NCI-H446 treated with DMSO at 0.1 percent for 48 hours (cell line): ENCODE results near the gene ARPIN.
"Not testable (repeated sequence)": the region's sequence is repeated elsewhere in the genome, so short reads cannot be mapped to it uniquely, and the experiment has no call there.

Source experiments
- DNase-seq: peaks from one replicate; lab custom pipeline; 2025; lab: John Stamatoyannopoulos, UW

The ARPIN gene

DNA sequence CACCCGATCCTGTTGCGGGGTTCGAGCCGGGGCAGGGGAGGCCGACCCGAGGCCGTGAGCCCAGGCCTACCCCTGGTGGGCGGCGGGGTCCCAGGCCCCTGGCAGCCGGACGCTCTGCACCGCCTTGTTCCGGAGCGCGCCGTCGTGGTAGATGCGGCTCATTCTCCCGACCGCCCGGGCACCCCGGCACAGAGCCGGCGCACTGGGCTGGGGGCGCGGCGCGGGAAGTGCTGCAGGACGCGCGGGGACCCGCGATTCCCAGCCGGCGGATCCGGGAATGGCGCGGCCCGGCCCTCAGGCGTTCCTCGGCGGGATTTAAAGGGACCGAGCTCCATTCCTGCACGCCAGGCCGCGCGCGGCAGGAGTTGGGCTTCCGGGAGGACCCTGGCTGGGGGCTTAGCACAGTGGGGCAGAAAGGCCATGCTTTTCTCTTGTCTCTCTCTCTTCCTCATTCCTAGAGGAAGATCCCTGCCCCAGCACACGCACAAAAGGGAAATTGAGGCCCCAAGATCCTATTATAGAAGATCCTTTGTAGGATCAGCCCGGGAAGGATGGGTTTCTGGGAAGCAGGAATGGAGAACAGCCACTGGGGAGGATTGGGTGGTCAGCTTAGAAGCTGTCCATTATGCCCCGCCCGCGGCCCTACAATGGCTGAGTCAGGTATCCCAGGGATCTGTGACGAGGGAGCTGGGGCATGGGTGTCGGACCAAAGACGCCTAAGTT, at the start of gene ARPIN:
Gene ARPIN, minus strand, starts transcription at position 279 of the 723 bp plus-strand sequence. Its CDS starts 117 bp downstream, at position 162.
- DNase-seq: no peak

DNA sequence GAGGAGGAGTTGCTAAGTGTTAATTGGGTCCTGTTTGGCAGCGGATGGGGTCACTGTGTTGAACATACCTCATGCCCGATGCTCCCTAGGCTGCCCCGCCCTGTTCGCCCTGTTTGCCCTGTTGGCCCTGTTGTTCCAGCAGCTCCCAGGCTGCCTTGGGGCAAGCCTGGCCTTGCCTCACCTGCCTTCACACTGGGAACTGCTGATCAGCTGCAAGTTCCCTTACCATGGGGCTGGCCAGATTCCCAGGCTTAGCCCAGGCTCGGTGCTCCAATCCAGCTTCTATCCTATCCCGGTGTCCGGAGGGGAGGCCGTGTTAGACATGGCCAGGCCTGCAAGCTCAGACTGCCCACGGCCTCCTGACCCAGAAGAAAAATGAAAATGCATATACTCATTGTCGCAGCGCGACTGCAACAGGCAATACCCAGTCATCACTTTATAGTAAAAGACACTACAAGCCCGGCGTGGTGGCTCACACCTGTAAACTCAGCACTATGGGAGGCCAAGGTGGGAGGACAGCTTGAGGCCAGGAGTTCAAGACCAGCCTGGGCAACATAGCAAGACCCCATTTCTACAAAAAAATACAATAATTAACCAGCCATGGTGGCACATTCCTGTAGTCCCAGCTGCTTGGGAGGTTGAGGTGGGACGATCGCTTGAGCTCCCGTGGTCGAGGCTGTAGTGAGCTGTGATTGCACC, 45.5 kb upstream of the ARPIN start:
- DNase-seq: no peak

DNA sequence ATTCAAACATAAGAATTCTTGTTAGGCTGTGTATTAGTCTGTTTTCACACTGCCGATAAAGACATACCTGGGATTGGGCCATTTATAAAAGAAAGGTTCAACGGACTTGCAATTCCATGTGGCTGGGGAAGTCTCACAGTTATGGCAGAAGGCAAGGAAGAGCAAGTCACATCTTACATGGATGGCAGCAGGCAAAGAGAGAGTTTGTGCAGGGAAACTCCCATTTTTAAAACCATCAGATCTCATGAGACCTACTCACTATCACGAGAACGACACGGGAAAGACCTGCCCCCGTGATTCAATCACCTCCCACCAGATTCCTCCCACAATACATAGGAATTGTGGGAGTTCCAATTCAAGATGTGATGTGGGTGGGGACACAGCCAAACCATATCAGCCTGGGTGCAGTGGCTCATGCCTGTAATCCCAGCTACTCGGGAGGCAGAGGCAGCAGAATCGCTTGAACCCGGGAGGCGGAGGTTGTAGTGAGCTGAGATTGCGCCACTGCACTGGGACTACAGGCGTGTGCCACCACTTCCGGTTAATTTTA, 42.8 kb upstream of the ARPIN start:
- DNase-seq: not testable (repeated sequence)

DNA sequence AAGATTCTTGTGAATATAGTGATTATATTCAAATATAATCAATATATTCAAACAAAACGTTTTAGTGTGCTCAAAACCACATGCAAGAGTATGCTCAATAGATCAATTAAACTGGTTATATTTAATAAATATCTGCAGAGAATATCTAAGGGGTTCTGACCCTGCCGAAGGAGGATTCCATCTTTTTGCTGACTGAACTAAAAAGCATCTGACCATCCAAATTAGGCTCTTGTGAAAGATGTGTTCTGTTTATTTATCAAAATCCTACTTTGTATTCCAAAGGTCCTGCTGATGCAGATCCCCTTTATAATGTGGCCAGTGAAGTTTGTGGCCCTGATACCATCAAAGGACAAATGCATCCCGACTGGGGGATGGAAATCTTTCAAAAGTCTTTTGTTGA, 41.8 kb upstream of the ARPIN start:
- DNase-seq: no peak

DNA sequence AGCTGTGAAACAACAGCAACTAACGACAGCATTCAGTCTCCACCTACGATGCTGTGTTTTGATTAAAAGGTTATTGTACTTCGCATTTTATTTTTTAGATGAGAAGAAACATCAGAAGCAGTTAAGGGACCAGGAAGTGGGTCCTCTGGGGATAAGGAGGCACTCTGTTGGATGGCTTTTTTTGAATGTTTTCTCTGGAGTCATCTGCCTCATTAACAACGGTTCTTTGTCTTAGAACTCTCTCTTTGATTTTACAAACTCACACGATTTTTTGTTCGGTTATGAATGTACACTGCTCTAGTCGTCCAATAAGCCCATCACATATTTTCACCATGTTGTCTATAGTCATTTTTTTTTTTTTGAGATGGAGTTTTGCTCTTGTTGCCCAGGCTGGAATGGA, 36.0 kb upstream of the ARPIN start:
- DNase-seq: no peak

DNA sequence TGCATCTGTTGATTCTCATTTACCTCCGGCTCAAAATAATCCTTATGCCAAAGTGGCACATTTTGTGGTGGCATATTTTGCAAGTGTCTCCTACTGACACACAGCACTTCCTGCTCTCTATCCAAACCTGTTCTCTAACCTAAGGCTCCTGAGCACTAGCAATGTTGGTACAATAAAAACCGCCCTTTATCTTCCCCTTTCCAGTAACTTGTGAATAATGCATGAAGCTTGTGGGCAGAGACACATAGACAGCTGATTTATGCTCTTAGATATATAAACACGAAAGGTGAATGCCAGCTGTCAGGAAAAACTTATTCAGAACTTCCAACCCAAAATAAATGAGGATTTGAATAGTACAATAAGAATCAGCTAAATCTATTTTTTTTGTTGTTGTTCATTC, 34.6 kb upstream of the ARPIN start:
- DNase-seq: no peak

DNA sequence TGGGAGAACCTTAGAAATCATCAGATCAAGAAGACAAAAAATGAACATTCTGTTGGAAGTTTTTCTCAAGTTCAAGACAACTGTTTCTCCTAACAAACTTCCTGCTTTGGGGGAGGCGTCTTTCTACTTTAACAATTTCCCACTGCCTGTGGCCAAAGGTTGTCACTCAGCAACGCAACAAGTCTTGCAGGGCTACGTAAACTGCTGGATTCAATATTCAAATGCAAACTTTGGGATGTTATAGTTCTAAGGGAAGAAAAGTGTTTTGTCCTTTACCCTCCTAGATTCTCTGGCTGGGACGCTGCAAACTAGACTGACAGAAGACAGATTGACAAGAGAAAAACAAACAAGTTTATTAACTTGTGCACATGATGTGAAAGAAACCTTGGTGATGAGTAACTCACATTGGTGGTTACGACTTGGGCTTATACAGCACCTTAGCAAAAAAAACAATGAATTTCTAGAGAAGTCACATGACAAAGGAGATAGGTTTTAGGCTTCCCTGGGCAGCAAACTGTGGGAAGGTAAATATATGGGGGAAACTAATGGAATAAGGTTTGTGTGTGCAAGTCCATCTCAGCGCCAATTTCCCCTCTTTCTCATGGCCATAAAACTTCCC, 34.0 kb upstream of the ARPIN start:
- DNase-seq: no peak

DNA sequence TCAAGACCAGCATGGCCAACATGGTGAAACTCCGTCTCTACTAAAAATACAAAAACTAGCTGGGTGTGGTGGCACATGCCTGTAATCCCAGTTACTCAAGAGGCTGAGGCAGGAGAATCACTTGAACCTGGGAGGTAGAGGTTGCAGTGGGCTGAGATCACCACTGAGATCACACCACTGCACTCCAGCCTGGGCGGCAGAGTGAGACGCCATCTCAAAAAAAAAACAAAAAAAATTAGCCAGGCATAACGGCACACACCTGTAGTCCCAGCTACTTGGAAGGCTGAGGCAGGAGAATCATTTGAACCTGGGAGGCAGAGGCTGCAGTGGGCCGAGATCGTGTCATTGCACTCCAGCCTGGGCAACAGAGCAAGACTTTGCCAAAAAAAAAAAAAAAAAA, 31.0 kb upstream of the ARPIN start:
- not testable (repeated sequence) for DNase-seq

DNA sequence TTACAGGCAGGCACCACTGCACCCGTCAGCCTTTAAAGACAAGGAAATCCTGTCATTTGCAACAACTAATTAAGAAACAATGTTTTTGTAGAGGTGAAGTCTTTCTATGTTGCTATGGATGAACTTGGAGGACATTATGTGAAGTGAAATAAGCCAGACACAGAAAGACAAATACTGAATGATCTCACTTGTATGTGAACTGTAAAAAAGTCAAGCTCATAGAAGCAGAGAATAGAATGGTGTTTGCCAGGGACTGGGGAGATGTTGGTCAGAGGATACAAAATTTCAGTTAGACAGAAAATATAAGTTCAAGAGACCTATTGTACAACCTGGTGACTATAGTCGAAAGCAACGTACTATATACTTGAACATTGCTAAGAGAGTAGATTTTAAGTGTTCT, 27.2 kb upstream of the ARPIN start:
- DNase-seq: no peak

DNA sequence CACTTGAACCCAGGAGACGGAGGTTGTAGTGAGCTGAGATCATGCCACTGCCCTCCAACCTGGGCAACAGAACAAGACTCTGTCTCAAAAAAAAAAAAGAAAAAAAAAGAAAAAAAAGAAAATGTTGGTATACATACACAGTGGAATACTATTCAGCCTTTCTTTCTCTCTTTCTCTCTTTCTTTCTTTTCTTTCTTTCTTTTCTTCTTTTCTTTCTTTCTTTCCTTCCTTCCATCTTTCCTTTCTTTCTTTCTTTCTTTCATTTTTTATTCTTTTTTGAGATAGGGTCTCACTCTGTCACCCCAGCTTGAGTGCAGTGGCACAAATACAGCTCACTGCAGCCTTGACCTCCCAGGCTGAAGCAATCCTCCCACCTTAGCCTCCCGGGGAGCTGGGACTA, 26.6 kb upstream of the ARPIN start:
- DNase-seq: not testable (repeated sequence)

DNA sequence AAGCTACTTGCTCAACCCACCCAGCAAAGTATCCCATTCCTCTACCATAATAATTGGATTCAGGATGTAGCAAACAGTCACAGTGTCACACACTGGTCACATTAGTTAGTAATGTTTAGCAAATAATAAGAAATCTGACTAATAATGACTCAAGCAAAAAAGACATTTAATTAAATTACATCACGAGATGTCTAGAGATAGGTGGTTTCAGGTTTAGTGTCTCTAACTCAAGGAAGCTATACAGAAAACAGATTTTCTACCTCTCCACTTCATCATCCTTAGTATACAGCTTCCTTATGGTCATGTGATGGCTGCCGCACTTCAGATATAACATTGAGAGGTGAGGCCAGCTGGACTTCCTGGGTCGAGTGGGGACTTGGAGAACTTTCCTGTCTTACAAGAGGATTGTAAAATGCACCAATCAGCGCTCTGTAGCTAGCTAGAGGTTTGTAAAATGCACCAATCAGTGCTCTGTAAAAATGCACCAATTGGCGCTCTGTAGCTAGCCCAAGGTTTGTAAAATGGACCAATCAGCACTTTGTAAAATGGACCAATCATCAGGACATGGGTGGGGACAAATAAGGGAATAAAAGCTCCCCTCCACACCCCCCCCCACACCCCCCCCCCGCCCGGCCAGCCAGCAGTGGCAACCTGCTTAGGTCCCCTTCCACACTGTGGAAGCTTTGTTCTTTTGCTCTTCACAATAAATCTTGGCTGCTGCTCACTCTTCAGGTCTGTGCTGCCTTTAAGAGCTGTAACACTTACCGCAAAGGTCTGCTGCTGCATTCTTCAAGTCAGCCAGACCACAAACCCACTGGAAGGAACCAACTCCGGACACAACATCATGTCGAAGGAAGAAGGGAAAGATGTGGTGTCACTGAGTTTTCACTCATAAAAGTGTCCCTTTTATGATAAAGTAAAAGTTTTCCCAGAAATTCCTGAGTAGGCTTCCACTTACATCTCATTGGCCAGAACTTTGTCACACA, 24.9 kb upstream of the ARPIN start:
- DNase-seq: no peak

DNA sequence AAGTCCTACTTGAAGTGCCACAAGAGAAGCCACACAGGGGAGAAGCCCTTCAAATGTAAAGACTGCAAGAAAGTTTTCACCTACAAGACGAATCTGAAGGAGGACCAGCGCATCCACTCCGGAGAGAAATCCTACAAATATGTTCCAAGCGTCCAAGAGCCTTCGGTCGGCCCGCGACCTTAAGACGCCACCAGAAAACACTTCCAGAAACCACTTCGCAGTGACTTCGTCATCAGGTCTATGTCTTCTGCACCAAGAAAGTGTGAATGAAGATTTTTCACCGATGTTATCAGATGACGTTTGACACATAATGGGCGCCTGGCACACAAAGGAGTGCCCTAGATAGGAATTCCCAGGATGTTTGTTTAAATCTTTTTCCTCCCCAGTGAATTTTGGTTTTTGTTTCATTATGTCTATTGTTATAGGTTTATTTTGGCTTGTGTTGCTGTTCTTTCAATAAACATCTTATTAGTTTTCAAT, 24.1 kb upstream of the ARPIN start:
- no peak for DNase-seq

DNA sequence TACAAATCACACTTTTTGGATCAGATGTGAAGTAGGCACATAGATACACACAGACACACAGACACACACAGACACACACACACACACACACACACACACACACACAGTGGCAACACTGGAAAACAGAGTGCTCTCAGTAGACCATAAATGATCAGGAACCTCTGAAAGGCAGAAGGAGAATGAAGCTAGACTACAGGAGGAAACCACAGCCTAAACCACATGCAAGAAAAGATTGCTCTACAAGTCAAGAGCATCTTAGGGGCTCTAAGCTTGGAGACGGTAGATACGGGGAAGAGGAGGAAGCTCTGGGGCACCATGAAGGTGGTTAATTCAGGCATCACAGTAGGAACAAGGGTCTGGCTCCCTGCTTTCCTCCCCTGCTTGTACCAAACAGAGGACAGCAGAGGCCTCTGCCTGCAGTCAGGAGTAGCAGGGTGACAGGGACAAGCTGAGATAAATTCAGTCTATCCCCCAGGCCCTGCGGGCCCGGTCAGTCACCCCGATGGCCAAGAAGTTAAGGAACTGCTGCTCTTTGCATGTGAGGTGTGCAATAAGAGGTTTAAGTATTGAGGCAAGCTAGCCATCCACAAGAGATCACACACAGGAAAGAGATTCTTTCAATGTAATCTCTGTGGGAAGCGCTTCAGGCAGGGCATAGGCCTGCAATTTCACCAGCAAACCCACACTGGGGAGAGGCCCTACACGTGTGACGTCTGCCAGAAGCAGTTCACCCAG, 23.5 kb upstream of the ARPIN start:
- no peak for DNase-seq

DNA sequence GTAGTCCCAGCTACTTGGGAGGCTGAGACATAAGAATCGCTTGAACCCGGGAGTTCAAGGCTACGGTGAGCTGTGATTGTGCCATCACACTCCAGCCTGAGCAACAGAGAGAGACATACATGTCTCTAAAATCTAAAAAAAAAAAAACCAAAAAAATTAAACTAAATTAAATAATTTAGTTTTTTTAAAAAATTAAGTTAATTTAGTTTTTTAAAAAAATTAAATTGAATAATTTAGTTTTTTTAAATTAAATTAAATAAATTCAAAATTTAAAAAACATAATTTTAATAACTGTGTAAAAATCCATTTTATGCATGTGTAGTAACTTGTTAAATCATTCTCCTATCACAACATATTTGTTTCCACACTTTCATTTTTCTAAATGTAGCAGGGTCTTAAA, 20.1 kb upstream of the ARPIN start:
- DNase-seq: no peak

DNA sequence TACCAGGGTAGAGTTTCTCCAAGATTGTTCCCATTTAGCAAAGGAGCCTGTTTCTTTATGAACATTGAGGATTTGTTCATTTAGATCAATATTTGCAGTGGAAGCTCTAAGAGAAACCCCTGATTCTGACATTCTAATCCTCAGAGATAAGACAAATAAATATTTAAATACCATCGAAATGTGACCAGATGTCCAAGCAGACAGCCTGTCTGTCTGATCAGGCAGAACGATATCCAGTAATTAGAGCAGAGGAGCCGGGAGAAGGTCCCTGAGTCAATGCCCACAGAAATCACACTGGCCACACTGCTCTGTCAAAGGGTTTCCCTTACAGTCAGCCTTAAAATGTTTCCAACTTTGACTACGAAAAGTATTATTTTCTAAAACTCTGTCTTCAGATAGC, 15.7 kb upstream of the ARPIN start:
- DNase-seq: no peak

DNA sequence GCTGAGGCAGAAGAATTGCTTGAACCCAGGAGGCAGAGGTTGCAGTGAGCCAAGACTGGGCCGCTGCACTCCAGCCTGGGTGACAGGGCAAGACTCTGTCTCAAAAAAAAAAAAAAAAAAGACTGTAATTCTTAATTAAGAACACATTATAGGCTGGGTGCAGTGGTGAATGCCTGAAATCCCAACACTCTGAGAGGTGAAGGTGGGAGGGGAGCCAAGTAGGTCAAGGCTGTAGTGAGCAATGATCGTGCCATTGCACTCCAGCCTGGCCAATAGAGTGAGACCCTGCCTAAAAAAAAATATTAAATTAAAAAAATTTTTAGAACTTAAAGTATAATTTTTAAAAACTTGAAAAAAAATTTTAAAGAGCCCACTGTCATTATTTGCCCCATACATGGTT, 13.4 kb upstream of the ARPIN start:
- DNase-seq: no peak

DNA sequence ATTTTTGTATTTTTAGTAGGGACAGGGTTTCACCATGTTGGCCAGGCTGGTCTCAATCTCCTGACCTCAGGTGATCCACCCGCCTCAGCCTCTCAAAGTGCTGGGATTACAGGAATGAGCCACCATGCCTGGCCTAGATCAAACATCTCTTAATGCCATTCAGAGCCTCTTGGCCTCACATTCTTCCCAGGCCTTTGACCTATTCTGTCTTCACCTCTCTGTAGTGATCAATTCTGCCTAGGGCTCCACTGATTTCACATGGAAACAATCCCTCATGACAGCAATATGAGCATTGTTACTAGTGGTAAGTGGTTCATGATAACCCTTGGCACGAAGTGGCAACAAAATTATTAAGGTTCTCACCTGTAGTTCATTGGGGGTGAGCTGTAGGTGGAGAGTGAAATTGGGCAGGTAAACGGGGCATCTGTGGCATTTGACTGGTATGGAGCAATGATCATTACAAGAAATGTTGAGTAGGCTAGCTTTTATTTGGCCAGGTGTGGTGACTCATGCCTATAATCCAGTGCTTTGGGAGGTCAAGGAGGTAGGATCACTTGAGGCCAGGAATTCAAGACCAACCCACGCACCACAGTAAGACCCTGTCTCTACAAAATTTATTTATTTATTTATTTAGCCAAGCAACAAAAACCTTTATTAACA, 4.8 kb upstream of the ARPIN start:
- no peak for DNase-seq

DNA sequence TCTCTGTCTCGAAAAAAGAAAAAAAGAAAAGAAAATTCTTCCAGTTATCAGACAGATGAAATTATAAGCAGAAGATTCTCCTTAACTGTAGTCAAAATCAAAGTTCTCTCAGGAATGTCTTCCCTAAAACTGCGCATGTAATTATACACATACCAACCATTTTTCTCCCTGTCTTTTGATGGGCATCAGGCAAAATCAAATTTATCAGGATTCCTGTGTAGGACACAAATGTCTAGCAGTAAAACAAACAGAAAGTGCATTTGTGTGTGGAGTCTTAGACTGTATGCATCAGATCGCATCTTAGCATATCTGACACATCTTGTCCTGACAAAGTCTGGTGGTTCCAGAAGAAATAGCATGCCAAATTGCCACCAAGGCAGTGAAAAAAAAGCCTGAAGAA, 3.9 kb upstream of the ARPIN start:
- DNase-seq: no peak

DNA sequence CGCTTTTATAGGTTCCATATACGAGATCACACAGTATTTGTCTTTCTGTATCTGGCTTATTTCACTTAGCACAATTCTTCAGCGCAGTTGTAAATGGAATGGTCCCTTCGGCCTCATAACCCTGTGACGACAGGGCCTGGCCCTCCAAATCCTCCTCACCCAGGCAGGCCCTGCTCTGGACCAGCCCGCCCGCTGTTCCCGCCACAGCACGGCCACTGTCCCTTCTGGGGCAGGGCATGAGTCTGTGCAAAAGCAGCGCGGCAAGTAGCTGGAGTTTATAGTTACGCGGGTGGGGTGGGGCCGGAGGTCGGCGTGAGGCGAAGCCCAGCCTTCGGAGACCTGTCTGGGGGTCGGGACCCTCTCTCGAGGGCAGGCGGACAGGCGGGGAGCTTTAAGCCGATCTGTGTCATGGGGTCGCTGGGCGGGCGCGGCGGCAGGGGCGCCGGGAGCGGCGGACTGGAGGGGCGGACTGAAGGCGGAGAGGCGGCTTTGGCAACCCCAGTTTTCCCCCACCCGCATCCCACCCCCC, 543 bp downstream of the ARPIN start:
- no peak for DNase-seq
